Measurements from ENCODE around the gene ADGRL2.

ADGRL2 gene

GRCh38 chr1:81912383-81912782 is 111.6 kb downstream of the ADGRL2 start:
- H3K4me2 ChIP-seq: no peak overlapping the region
- H4K20me1 ChIP-seq (ENCODE audit: insufficient read depth): no peaks in the 10 kb centered on the region
- no peak overlapping the region for H3K4me3 ChIP-seq (IDR thresholded peaks at IDR 0.05; ENCODE audit: insufficient read depth, low read depth, low read length)
- H3K27ac ChIP-seq: no peak overlapping the region
- no peaks in the 10 kb centered on the region for H3K4me1 ChIP-seq (ENCODE audit: low read depth, poor library complexity, severe bottlenecking)
- TF ChIP-seq CTCF (conservative IDR thresholded peaks at IDR 0.05; ENCODE audit: low read depth, low read length): no peak
- no peaks in the 10 kb centered on the region for H3K79me2 ChIP-seq (ENCODE audit: insufficient read depth, low read depth)
- no peaks in the 10 kb centered on the region for H3K27me3 ChIP-seq (ENCODE audit: insufficient read depth, low read depth)
- H2AFZ ChIP-seq (ENCODE audit: low read depth): no peak overlapping the region
- no peak overlapping the region for H3K9ac ChIP-seq
- no peaks in the 10 kb centered on the region for H3K36me3 ChIP-seq (ENCODE audit: insufficient read depth)

DNA sequence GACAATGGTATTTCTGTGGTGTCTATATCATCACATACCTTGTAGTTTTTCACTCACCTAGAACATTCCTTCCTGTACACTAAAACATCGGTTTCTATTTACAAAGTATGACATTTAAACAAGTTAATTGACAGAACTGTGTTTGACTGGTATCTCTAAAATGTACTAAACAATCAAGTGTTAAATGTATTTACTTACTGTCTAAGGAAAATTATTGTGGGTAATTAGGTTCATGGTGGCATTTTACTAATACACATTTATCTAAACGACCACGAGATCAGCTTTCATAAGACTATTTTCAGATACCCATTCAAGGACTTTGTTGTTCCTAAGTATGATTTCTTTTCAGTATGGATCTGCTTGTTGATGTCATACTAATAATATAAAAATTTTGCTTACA is 115.2 kb downstream of the ADGRL2 start:
- no peak overlapping the region for H2AFZ ChIP-seq (ENCODE audit: low read depth)
- H3K36me3 ChIP-seq (ENCODE audit: insufficient read depth): no peaks in the 10 kb centered on the region
- TF ChIP-seq CTCF (conservative IDR thresholded peaks at IDR 0.05; ENCODE audit: low read depth, low read length): no peak
- no peaks in the 10 kb centered on the region for H4K20me1 ChIP-seq (ENCODE audit: insufficient read depth)
- no peak overlapping the region for H3K4me2 ChIP-seq
- no peaks in the 10 kb centered on the region for H3K79me2 ChIP-seq (ENCODE audit: insufficient read depth, low read depth)
- no peak overlapping the region for H3K27ac ChIP-seq
- no peaks in the 10 kb centered on the region for H3K27me3 ChIP-seq (ENCODE audit: insufficient read depth, low read depth)
- H3K4me1 ChIP-seq (ENCODE audit: low read depth, poor library complexity, severe bottlenecking): no peaks in the 10 kb centered on the region
- H3K9ac ChIP-seq: no peak overlapping the region
- H3K4me3 ChIP-seq (IDR thresholded peaks at IDR 0.05; ENCODE audit: insufficient read depth, low read depth, low read length): no peak overlapping the region

GRCh38 chr1:81920245-81920740 is 119.6 kb downstream of the ADGRL2 start:
- no peak overlapping the region for H3K4me3 ChIP-seq (IDR thresholded peaks at IDR 0.05; ENCODE audit: insufficient read depth, low read depth, low read length)
- H3K79me2 ChIP-seq (ENCODE audit: insufficient read depth, low read depth): no peaks in the 10 kb centered on the region
- H3K4me1 ChIP-seq (ENCODE audit: low read depth, poor library complexity, severe bottlenecking): no peaks in the 10 kb centered on the region
- no peak overlapping the region for H3K4me2 ChIP-seq
- H3K27me3 ChIP-seq (ENCODE audit: insufficient read depth, low read depth): no peaks in the 10 kb centered on the region
- no peak overlapping the region for H2AFZ ChIP-seq (ENCODE audit: low read depth)
- TF ChIP-seq CTCF (conservative IDR thresholded peaks at IDR 0.05; ENCODE audit: low read depth, low read length): no peak
- no peak overlapping the region for H3K27ac ChIP-seq
- no peaks in the 10 kb centered on the region for H3K36me3 ChIP-seq (ENCODE audit: insufficient read depth)
- H4K20me1 ChIP-seq (ENCODE audit: insufficient read depth): no peaks in the 10 kb centered on the region
- H3K9ac ChIP-seq: no peak overlapping the region

- no peaks in the 10 kb centered on the region for H3K4me1 ChIP-seq (ENCODE audit: low read depth, poor library complexity, severe bottlenecking)
- H3K4me2 ChIP-seq: no peak overlapping the region
- no peak overlapping the region for H3K27ac ChIP-seq
- no peaks in the 10 kb centered on the region for H3K79me2 ChIP-seq (ENCODE audit: insufficient read depth, low read depth)
- H3K9ac ChIP-seq: no peak overlapping the region
- H4K20me1 ChIP-seq (ENCODE audit: insufficient read depth): no peaks in the 10 kb centered on the region
- H3K4me3 ChIP-seq (IDR thresholded peaks at IDR 0.05; ENCODE audit: insufficient read depth, low read depth, low read length): no peak overlapping the region
- no peaks in the 10 kb centered on the region for H3K36me3 ChIP-seq (ENCODE audit: insufficient read depth)
- no peak overlapping the region for H2AFZ ChIP-seq (ENCODE audit: low read depth)
- H3K27me3 ChIP-seq (ENCODE audit: insufficient read depth, low read depth): no peaks in the 10 kb centered on the region
- TF ChIP-seq CTCF (conservative IDR thresholded peaks at IDR 0.05; ENCODE audit: low read depth, low read length): no peak
Observed at GRCh38 chr1:81920886-81921285, 120.2 kb downstream of the ADGRL2 start.

All from KMS-11 (cell line).